Naive B cell (primary cell): ENCODE measurements around the gene KLF6. TPM values are rescaled to one million over a fixed set of nuclear protein-coding genes. Genes with fewer than 3 reads are reported as not detected.
A peak's percentile ranks its signal among the peaks of the same experiment; 100 is the strongest.

Experiments
- ATAC-seq, 2 donors: fragments of 150-1000 bp; cut with Tn5 transposase; 2 replicates each; pipeline ENCODE4 v1.10.0; 2021; ENCODE audit warnings: low read depth in 2 of 2, mild to moderate bottlenecking in 2 of 2, moderate library complexity in 2 of 2
- DNase-seq: peaks from one replicate; pipeline ENCODE4 v3.0.0; 2022
- H3K27ac Mint-ChIP-seq, 6 donors: one replicate each; pipeline ENCODE4 v1.8.0; 2020 to 2022; ENCODE audit warnings: mild to moderate bottlenecking in 6 of 6, mixed read lengths in 6 of 6, moderate library complexity in 5 of 6, inconsistent platforms in 2 of 6
- H3K27me3 Mint-ChIP-seq, 3 donors: one replicate each; pipeline ENCODE4 v1.8.0; 2021 to 2022; ENCODE audit warnings: mixed read lengths in 3 of 3, mild to moderate bottlenecking in 1 of 3
- H3K36me3 Mint-ChIP-seq, 2 donors: one replicate each; pipeline ENCODE4 v1.8.0; 2020 to 2022; ENCODE audit warnings: mixed read lengths in 2 of 2, inconsistent platforms in 1 of 2, mild to moderate bottlenecking in 1 of 2
- H3K4me1 Mint-ChIP-seq, 3 donors: one replicate each; pipeline ENCODE4 v1.8.0; 2020 to 2022; ENCODE audit warnings: mixed read lengths in 3 of 3, inconsistent platforms in 1 of 3, mild to moderate bottlenecking in 1 of 3, moderate library complexity in 1 of 3
- H3K4me3 Mint-ChIP-seq, 8 donors: one replicate each; pipeline ENCODE4 v1.8.0; 2020 to 2022; ENCODE audit warnings: mild to moderate bottlenecking in 8 of 8, mixed read lengths in 8 of 8, moderate library complexity in 8 of 8, inconsistent platforms in 2 of 8
- H3K9me3 Mint-ChIP-seq, 7 donors: one replicate each; pipeline ENCODE4 v1.8.0; 2020 to 2022; ENCODE audit warnings: mixed read lengths in 7 of 7, mild to moderate bottlenecking in 5 of 7, inconsistent platforms in 2 of 7, moderate library complexity in 1 of 7
- polyA plus RNA-seq, 6 donors: library from polyadenylated mRNA; unstranded; fragments of 300-500 nt; fragmentation: Illumina TruSeq; gene quantifications; one replicate each; pipeline ENCODE4 v1.2.3, GENCODE V29; 2021; ENCODE audit warnings: low read depth in 6 of 6

Gene KLF6
- polyA plus RNA-seq, 6 donors from 2014 or later = 316 to 1,111 (median 647) TPM

DNA sequence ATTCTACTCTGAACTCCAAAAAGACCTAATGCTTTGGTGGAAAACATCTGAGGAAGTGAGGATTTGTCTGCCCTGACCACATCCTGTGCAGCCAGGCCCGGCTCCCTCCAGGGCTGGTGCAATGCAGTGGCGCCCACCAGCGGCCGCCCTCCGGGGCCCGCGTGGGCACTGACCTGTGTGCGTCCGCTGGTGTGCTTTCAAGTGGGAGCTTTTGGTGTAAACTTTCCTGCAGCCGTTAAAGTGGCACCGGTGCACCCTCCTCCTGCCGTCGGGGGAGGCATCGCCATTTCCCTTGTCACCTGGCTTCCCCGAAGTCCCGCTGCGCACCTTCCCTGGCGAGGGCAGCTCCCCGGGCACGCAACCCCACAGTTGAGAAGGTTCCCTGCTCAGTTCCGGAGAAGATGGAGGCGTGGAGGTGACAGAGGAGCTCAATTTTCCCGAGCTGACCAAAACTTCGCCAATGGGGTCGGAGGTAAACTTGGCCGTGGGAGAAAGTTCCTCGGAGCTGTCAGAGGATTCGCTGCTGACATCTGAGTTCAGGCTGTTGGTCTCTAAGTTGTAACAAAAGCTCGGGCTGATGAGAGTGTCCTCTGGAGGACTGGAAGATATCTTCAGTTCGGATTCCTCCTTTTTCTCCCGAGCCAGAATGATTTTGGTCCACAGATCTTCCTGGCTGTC is 3.4 kb downstream of the KLF6 start:
- ATAC-seq (no peak), DNase-seq (no peak)
- H3K4me1 Mint-ChIP-seq = peaks cover 53 to 61% (median 57%) of the 10 kb centered on the region in 3 donors
- peaks cover 39% of the 10 kb centered on the region in 2 donors for H3K36me3 Mint-ChIP-seq
- H3K27ac Mint-ChIP-seq = peak overlapping the region; percentile 97 to 100 (median 99)
- H3K27me3 Mint-ChIP-seq = no peaks in the 10 kb centered on the region
- peak overlapping the region; percentile 95 to 99 (median 98) for H3K4me3 Mint-ChIP-seq
- H3K9me3 Mint-ChIP-seq = no peaks in the 10 kb centered on the region

DNA sequence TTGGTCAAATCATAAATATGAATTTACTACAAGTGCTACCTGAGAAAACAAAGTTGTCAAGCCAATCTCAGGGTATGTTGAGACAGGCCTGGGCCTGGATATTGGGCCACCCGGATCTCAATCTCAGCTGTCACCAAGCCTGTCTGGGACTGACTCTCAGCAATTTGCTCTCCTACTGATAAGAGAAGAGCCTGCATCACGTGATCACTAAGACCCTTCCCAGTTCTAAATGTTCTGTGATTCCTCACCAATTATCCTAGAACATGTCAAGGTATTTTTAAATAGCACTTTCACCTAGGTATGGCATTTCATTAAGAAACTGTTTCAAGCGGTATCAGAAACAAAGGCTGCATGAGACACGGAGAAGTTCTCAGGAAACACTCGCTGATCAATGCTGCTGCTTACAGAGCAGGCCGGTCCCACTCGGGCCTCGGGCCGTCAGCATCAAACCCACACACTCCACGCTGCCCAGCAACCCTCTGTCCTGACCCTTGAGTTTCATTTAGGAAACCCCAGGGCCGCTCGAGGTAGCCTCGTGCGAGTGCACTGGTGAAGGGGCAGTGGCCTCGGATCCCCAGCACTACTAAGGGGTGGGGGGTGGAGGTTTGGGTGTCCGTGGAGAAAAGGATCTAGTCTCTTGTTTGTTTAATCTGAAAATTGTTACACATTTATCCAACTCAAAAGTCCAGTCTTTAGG is 4.1 kb downstream of the KLF6 start:
- peak overlapping the region in 6 of 8 donors; percentile 37 to 99 (median 68) for H3K4me3 Mint-ChIP-seq
- no peaks in the 10 kb centered on the region for H3K9me3 Mint-ChIP-seq
- peaks cover 47 to 56% (median 54%) of the 10 kb centered on the region in 3 donors for H3K4me1 Mint-ChIP-seq
- H3K27me3 Mint-ChIP-seq = no peaks in the 10 kb centered on the region
- H3K36me3 Mint-ChIP-seq = peaks cover 41 to 42% of the 10 kb centered on the region in 2 donors
- ATAC-seq (no peak), DNase-seq (no peak)
- peak overlapping the region in 5 of 6 donors; percentile 76 to 100 (median 99) for H3K27ac Mint-ChIP-seq

DNA sequence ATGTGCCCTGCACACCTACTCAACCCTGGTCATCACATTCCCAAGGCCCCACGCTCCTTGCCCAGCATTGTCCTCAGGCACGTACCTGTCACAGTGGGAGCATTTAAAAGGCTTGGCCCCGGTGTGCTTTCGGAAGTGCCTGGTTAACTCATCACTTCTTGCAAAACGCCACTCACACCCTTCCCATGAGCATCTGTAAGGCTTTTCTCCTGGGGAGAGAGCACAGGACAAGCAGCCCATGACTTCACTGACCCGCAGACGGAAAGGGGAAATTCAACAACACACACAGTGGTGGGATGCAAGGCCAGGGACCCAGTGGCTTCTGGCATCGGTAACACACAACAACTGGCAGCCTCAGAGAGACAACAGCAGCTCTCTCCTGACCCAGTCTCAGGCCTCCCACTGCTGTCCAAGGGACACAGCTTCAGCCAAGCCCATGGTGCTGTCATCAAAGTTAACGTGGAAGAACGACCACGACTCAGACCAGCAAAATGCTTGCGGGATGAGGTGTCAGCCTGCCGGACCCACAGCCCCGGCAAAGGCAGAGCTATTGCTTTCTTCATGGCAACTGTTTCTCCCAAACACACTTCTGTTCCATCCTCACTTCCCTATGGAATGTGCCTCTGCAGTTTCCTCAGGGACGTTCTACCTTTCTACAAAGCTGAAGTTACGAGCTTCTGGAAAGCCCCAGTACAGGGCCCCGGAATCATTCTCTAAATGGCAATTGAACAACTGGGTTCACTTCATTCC is 4.8 kb downstream of the KLF6 start:
- Mint-ChIP-seq H3K9me3 (no peaks in the 10 kb centered on the region), H3K27me3 (no peaks in the 10 kb centered on the region), H3K4me1 (peaks cover 47 to 60% (median 53%) of the 10 kb centered on the region in 3 donors), H3K27ac (peak overlapping the region in 4 of 6 donors; percentile 82 to 100 (median 92)), H3K36me3 (peaks cover 48 to 50% of the 10 kb centered on the region in 2 donors), H3K4me3 (peak overlapping the region in 5 of 8 donors; percentile 32 to 99 (median 60))
- ATAC-seq = no peak
- DNase-seq = no peak

DNA sequence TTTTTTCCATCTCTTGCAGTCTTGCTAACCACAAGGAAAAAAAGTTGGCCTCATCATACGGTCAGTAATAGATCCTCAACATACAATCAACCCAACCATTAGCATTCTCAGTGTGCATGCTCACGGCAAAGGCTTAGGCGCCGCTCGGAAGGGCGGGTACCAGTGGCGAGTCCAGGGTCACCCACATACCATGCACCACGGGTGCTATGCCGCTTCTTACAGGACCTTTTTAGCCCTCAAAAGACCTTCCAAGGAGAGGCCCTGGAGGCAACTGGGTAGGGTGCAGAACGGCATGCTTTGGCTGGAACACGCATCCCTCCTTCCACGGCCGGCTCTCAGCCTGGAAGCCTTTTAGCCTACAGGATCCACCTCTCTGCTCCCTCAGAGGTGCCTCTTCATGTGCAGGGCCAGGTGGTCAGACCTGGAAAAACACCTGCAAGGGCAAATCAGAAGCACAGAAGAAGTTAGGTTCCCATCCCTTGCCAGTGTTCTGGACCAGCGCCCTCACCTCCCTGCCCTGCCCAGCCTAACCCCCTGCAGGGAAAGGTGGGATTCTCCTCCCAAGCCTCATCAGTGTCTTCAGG is 5.8 kb downstream of the KLF6 start:
- Mint-ChIP-seq H3K27me3 (no peaks in the 10 kb centered on the region), H3K27ac (peak overlapping the region in 3 of 6 donors; percentile 81 to 100 (median 100)), H3K4me3 (peak overlapping the region in 4 of 8 donors; percentile 0 to 16 (median 3)), H3K36me3 (peaks cover 47 to 55% of the 10 kb centered on the region in 2 donors), H3K4me1 (peaks cover 47 to 59% (median 53%) of the 10 kb centered on the region in 3 donors), H3K9me3 (no peaks in the 10 kb centered on the region)
- no peak for DNase-seq
- no peak for ATAC-seq

DNA sequence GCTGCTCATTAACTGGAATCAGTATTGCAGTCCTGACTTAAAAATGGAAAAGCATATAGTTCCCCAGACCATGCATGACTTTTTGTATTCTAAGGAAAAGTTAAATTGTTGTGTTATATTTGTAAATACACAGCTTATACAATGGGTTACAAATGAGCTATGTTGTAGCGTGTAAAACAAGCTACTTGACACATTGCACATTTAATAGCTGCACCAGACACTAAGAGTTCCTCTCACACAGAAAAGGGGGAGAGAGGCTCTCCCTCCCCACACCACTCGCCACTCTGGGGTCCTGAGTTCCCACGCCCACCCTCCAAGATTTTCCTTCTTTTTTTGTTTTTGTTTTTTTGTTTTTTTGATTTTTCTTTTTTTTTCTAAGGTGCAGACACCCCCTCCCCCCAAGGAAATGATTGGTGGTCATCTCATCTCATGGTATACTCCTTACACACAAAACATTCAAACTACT is 6.3 kb downstream of the KLF6 start:
- Mint-ChIP-seq H3K27me3 (no peaks in the 10 kb centered on the region), H3K27ac (peak overlapping the region in 5 of 6 donors; percentile 26 to 100 (median 81)), H3K4me1 (peaks cover 42 to 53% (median 53%) of the 10 kb centered on the region in 3 donors), H3K9me3 (no peaks in the 10 kb centered on the region), H3K36me3 (peaks cover 42 to 50% of the 10 kb centered on the region in 2 donors), H3K4me3 (peak overlapping the region in 2 of 8 donors; percentile 2 to 16)
- DNase-seq = no peak
- no peak for ATAC-seq

DNA sequence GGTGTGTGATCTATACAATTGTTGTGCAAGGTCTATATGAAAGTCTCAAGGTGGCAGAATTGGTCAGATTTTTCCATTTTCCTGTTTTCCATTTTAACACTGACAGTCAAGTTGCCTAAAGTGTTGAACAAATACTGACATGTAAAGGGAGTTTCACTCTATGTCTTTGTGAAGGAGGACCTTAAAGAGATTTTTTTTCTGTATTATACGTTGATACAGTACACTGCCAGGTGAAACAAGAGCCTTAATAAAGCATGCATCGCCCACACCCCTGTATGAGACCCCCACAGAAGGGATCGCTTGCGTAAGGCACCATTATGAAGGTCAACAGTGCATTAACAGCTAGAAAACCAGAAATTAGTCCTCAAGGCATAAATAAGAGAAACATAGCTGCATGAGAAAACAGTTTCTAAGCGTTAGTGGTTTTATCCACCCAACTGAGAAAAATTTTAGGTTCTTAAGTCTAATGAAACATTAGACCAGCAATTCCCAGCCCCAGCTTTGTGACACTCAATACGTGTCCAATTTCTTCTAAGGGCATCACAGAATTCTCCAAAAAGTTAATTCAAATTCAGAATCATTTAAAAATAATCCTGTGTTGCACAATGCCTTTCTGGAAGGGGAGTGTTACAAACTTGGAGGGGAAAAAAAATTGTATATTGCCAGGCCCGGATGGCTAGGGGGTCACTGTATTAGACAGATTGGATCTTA is 6.9 kb downstream of the KLF6 start:
- H3K9me3 Mint-ChIP-seq = no peaks in the 10 kb centered on the region
- peak overlapping the region in 4 of 6 donors; percentile 57 to 100 (median 72) for H3K27ac Mint-ChIP-seq

DNA sequence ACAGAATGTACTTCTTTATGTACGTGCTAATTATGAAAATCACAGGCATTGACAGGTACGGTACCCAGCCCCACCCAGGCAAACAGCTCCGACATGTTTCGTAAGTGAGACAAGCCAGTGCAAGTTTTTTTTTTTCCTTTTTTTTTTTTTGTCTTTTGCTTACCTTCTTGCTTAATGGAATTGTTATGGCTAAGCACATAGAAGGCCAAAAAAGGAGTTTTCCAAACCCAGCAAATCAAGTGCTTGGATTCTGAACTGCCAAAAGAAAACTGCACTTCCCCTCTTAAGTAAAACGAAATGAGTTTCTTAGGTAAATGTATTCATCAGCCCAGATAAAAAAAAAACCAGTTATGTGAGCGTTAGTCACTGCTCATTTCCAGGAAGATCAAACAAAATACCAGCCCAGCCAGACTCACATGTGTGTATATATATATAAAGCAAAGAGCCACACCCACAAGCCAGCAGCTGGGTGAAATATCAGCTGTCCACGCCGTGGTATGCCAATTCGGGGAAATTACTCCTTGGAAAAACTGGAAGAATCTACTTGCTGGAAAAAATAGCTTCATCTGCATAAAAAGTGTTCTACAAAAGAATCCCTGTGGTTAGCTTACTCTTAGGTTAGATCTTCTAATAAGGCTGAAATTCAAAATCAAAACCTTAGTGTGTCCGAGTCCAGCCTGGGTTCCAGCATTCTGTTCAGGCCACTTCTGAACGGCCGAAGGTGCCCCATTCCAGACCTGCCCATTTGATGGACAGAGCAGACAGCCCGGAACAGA is 8.0 kb downstream of the KLF6 start:
- ATAC-seq = no peak
- Mint-ChIP-seq H3K27me3 (no peaks in the 10 kb centered on the region), H3K4me1 (peaks cover 25 to 38% (median 36%) of the 10 kb centered on the region in 3 donors), H3K4me3 (peak overlapping the region in 1 of 8 donors; percentile 22), H3K36me3 (peaks cover 34 to 46% of the 10 kb centered on the region in 2 donors), H3K27ac (peak overlapping the region; percentile 13 to 91 (median 68)), H3K9me3 (peaks cover 0 to 2% (median 0%) of the 10 kb centered on the region in 7 donors)
- DNase-seq = no peak

More for the DNA sequence above, 6.9 kb downstream of the KLF6 start:
- Mint-ChIP-seq H3K4me1 (peaks cover 37 to 49% (median 48%) of the 10 kb centered on the region in 3 donors), H3K4me3 (peak overlapping the region in 2 of 8 donors; percentile 16 to 21), H3K27me3 (no peaks in the 10 kb centered on the region), H3K36me3 (peaks cover 36 to 50% of the 10 kb centered on the region in 2 donors)
- no peak for DNase-seq
- ATAC-seq = no peak

DNA sequence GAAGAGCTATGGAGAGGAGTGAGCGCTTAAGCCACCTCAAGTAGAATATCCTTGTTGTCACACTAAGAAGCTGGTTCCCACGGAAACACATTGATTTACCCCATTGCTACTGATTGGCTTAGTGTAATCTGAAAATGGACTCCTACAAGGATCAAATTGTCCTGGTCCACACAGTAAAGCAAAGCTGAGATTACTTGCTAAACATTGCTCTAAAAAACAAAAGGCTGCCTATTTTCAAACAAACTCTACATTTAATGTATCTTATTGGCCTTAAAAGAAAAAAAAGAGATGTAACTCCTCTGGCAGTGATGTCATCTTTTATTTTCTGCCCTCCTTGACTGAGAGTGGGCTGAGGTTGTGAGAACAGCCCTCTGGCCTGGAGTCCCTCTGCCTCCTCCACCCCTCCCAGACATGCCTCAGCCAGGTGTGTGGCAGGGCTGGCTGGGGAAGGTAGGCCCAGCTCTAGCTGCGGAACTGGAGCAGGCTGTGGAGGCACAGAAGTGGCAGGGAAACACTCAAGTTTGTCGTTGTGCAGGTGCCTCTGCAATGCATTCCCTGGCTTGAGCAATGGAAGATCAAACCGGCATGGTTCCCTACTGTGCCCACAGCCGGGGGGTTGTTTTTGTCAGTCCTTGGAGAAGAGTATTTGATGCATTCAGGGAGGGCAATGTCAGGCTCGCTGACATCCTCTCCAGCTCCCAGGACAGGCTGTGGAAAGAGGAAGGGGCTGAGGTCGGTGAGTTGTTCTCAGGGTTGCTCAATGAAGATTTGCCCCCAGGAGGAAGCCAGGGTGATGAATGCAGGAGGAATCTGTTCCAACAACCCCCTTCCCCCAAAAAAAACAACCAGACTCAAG is 9.1 kb downstream of the KLF6 start:
- H3K4me1 Mint-ChIP-seq = peaks cover 20 to 27% (median 27%) of the 10 kb centered on the region in 3 donors
- H3K27me3 Mint-ChIP-seq = no peaks in the 10 kb centered on the region
- ATAC-seq = peak; percentile 48 to 61
- H3K36me3 Mint-ChIP-seq = peaks cover 33 to 38% of the 10 kb centered on the region in 2 donors
- no peak for DNase-seq
- peak overlapping the region; percentile 24 to 95 (median 76) for H3K27ac Mint-ChIP-seq
- peak overlapping the region in 1 of 8 donors; percentile 1 for H3K4me3 Mint-ChIP-seq
- peaks cover 0 to 2% (median 0%) of the 10 kb centered on the region in 7 donors for H3K9me3 Mint-ChIP-seq

DNA sequence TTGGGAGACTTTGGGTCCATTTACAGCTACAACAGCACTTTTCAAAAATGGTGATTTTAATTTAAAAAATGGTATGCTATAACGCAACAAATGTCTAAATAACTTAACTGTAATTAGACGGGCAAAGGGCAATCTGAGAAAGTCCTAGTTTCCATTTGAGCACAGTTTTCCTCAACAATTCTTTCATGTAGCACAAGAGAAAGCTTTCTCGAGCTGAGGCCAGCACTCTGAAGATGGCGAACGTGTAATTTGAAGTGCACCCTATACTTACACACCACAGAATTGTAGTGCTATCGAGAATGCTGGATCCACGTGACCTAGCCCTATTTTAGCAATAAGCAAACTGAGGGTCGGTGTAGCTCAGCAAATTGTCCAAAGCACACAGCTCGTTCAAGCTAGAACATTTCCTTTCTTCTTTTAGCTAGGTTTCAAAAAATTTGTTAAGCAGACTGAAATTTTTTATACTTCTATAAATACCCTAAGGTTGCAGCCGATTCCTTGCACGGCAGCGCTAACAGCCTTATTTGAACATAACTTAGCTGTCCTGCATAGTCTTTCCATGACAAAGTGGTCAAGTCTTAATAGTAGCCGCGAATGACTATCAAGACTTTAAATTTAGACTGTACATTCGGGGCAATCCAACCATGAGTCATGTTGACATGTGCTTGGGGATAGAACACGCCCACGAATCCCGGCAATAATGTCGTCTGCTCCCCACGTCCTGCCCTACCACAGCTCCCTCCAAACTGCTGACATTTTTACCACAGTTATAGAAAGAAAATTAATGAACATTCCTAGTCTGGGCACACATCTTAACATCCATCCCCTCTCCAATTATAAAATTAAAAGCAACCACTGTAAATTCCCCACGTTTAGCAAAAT is 10.0 kb downstream of the KLF6 start:
- Mint-ChIP-seq H3K36me3 (peaks cover 25 to 33% of the 10 kb centered on the region in 2 donors), H3K27ac (peak overlapping the region in 5 of 6 donors; percentile 25 to 95 (median 91)), H3K4me1 (peaks cover 13 to 24% (median 20%) of the 10 kb centered on the region in 3 donors), H3K4me3 (peak overlapping the region in 2 of 8 donors; percentile 1 to 51), H3K9me3 (peaks cover 0 to 2% (median 0%) of the 10 kb centered on the region in 7 donors), H3K27me3 (no peaks in the 10 kb centered on the region)
- ATAC-seq = peak; percentile 1 to 9
- DNase-seq = no peak

DNA sequence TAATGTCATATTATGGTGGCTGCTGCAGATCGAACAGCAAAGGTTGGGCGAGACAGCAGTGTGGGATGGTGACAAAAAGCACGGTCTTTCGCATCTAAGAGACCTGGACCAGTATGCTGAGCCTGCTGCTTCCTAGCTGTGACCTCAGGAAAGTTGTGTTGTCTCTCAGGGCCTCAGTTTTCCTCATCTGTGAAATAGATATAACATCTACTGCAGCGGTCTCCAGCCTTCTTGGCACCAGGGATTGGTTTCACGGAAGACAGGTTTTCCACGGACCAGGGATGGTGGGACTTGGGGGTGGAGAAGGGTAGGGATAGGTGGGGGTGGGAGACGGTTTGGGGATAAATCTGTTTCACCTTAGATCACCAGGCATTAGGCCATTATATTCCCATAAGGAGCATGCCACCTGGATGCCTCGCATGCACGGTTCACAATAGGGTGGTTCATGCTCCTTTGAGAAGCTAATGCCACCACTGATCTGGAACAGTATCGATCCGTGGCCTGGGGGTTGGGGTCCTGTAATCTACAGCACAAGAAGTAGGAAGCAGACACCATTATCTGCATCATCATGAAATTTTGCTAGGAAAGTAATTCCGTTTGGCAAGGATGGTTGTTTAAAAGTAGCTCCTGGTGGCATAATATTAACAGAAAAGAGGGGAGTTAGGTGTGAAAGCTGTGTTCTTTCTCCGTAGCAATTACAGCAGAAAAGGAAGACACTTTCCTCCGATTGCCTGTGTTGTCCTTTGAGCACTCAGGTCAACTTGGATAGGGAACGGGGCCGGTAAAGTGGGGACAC is 10.8 kb downstream of the KLF6 start:
- ATAC-seq = no peak
- Mint-ChIP-seq H3K9me3 (peaks cover 0 to 2% (median 0%) of the 10 kb centered on the region in 7 donors), H3K27me3 (no peaks in the 10 kb centered on the region), H3K4me1 (peaks cover 9 to 16% (median 13%) of the 10 kb centered on the region in 3 donors), H3K36me3 (peaks cover 18 to 29% of the 10 kb centered on the region in 2 donors), H3K4me3 (no peak overlapping the region), H3K27ac (peak overlapping the region; percentile 15 to 95 (median 54))
- DNase-seq = no peak
